ENCODE results near the gene FDX1. TPM values are rescaled to one million over a fixed set of nuclear protein-coding genes. Genes with fewer than 3 reads are reported as not detected.

The FDX1 gene
- total and polyA plus RNA-seq, 4 donors, result 11.0 to 16.2 (median 14.5) TPM

- Histone ChIP-seq H3K9ac (ENCODE audit: insufficient read depth in 1 of 2, low read length in 2 of 2) (no peak overlapping the region), H3K36me3 (ENCODE audit: control insufficient read depth in 4 of 4, insufficient read depth in 4 of 4, low read length in 4 of 4) (no peaks in the 10 kb centered on the region), H3K27ac (ENCODE audit: low read depth in 1 of 2, low read length in 1 of 2) (no peak overlapping the region), H3K4me1 (ENCODE audit: control insufficient read depth in 5 of 5, insufficient read depth in 5 of 5, low read length in 5 of 5) (peaks cover 0 to 15% (median 0%) of the 10 kb centered on the region in 5 donors), H3K27me3 (ENCODE audit: control insufficient read depth in 3 of 3, insufficient read depth in 3 of 3, low read length in 2 of 3) (no peaks in the 10 kb centered on the region), H3K9me3 (ENCODE audit: control insufficient read depth in 4 of 4, insufficient read depth in 3 of 4, low read length in 3 of 4) (no peaks in the 10 kb centered on the region), H3K4me3 (no peak overlapping the region)
- no peak for DNase-seq
- ATAC-seq (ENCODE audit: insufficient read depth, low FRiP score), result no peak
- 95% methylated on average over 5 of the region's 5 CpGs for WGBS, 2 donors
- TF ChIP-seq, protein P1, sequence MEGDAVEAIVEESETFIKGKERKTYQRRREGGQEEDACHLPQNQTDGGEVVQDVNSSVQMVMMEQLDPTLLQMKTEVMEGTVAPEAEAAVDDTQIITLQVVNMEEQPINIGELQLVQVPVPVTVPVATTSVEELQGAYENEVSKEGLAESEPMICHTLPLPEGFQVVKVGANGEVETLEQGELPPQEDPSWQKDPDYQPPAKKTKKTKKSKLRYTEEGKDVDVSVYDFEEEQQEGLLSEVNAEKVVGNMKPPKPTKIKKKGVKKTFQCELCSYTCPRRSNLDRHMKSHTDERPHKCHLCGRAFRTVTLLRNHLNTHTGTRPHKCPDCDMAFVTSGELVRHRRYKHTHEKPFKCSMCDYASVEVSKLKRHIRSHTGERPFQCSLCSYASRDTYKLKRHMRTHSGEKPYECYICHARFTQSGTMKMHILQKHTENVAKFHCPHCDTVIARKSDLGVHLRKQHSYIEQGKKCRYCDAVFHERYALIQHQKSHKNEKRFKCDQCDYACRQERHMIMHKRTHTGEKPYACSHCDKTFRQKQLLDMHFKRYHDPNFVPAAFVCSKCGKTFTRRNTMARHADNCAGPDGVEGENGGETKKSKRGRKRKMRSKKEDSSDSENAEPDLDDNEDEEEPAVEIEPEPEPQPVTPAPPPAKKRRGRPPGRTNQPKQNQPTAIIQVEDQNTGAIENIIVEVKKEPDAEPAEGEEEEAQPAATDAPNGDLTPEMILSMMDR (IDR thresholded peaks at IDR 0.05; ENCODE audit: control extremely low read depth, extremely low read depth), result no peak
These were observed 77.6 kb downstream of the FDX1 start for GRCh38 chr11:110507328-110507727.

GRCh38 chr11:110508786-110509185, 79.0 kb downstream of the FDX1 start:
- peaks cover 0 to 29% (median 6%) of the 10 kb centered on the region in 5 donors for H3K4me1 ChIP-seq (ENCODE audit: control insufficient read depth in 5 of 5, insufficient read depth in 5 of 5, low read length in 5 of 5)
- 71 to 79% methylated on average over 1 of the region's 1 CpG for WGBS, 2 donors
- TF ChIP-seq, protein P1 (IDR thresholded peaks at IDR 0.05; ENCODE audit: control extremely low read depth, extremely low read depth), result no peak
- no peaks in the 10 kb centered on the region for H3K27me3 ChIP-seq (ENCODE audit: control insufficient read depth in 3 of 3, insufficient read depth in 3 of 3, low read length in 2 of 3)
- H3K4me3 ChIP-seq, result no peak overlapping the region
- H3K36me3 ChIP-seq (ENCODE audit: control insufficient read depth in 4 of 4, insufficient read depth in 4 of 4, low read length in 4 of 4), result no peaks in the 10 kb centered on the region
- ATAC-seq (ENCODE audit: insufficient read depth, low FRiP score) (no peak), DNase-seq (no peak)
- H3K27ac ChIP-seq (ENCODE audit: low read depth in 1 of 2, low read length in 1 of 2), result no peak overlapping the region
- no peak overlapping the region for H3K9ac ChIP-seq (ENCODE audit: insufficient read depth in 1 of 2, low read length in 2 of 2)
- no peaks in the 10 kb centered on the region for H3K9me3 ChIP-seq (ENCODE audit: control insufficient read depth in 4 of 4, insufficient read depth in 3 of 4, low read length in 3 of 4)

- no peak for DNase-seq
- Histone ChIP-seq H3K27me3 (ENCODE audit: control insufficient read depth in 3 of 3, insufficient read depth in 3 of 3, low read length in 2 of 3) (no peaks in the 10 kb centered on the region), H3K4me1 (ENCODE audit: control insufficient read depth in 5 of 5, insufficient read depth in 5 of 5, low read length in 5 of 5) (peaks cover 0 to 36% (median 6%) of the 10 kb centered on the region in 5 donors), H3K9me3 (ENCODE audit: control insufficient read depth in 4 of 4, insufficient read depth in 3 of 4, low read length in 3 of 4) (no peaks in the 10 kb centered on the region), H3K4me3 (no peak overlapping the region), H3K9ac (ENCODE audit: insufficient read depth in 1 of 2, low read length in 2 of 2) (no peak overlapping the region), H3K36me3 (ENCODE audit: control insufficient read depth in 4 of 4, insufficient read depth in 4 of 4, low read length in 4 of 4) (no peaks in the 10 kb centered on the region), H3K27ac (ENCODE audit: low read depth in 1 of 2, low read length in 1 of 2) (no peak overlapping the region)
- TF ChIP-seq, protein P1 (IDR thresholded peaks at IDR 0.05; ENCODE audit: control extremely low read depth, extremely low read depth), result no peak
- ATAC-seq (ENCODE audit: insufficient read depth, low FRiP score), result no peak
These were observed 79.7 kb downstream of the FDX1 start for GRCh38 chr11:110509472-110509871.

DNA sequence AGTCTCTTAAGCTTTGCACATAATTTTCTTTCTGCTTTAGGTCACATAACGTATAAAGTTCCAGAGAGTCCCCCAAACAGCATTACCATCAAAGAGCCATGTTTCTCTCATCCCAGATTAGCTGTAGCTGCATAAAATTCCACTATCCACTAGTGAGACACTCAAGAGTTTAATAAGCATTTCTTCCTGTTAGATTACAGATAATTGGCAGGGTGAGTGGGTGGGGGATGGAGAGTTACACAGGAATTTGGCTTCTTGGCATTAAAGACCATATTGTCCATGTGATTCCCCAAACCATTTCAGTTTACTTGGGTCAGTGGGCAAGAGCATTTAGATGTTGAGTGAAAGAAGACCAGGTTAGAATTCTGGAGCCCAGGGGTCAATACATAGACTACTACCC, 82.3 kb downstream of the FDX1 start:
- Histone ChIP-seq H3K27me3 (ENCODE audit: control insufficient read depth in 3 of 3, insufficient read depth in 3 of 3, low read length in 2 of 3) (no peaks in the 10 kb centered on the region), H3K9me3 (ENCODE audit: control insufficient read depth in 4 of 4, insufficient read depth in 3 of 4, low read length in 3 of 4) (no peaks in the 10 kb centered on the region), H3K4me1 (ENCODE audit: control insufficient read depth in 5 of 5, insufficient read depth in 5 of 5, low read length in 5 of 5) (peaks cover 0 to 41% (median 6%) of the 10 kb centered on the region in 5 donors), H3K36me3 (ENCODE audit: control insufficient read depth in 4 of 4, insufficient read depth in 4 of 4, low read length in 4 of 4) (no peaks in the 10 kb centered on the region), H3K4me3 (no peak overlapping the region), H3K27ac (ENCODE audit: low read depth in 1 of 2, low read length in 1 of 2) (no peak overlapping the region), H3K9ac (ENCODE audit: insufficient read depth in 1 of 2, low read length in 2 of 2) (no peak overlapping the region)
- 72 to 94% methylated on average over 1 of the region's 1 CpG for WGBS, 2 donors
- ATAC-seq (ENCODE audit: insufficient read depth, low FRiP score) (no peak), DNase-seq (peak in 2 of 3 donors; percentile 57 to 58)
- TF ChIP-seq, protein P1 (IDR thresholded peaks at IDR 0.05; ENCODE audit: control extremely low read depth, extremely low read depth), result no peak
